GM11168 (cell line): ENCODE data around the gene CCDC63.
"Not testable (repeated sequence)": the region's sequence is repeated elsewhere in the genome, so short reads cannot be mapped to it uniquely, and the experiment has no call there.

Experiments used
- in situ Hi-C: fragments of 300-500 bp; cut with MboI; formaldehyde crosslinking; loops from one replicate; pipeline ENCODE4 v1.12.0; 2022; ENCODE audit warnings: low sequenced_read_pairs; ENCODE audit not compliant: unreplicated experiment

CCDC63 gene

GRCh38 chr12:110936367-110937103 is 89.7 kb downstream of the CCDC63 start:
- in situ Hi-C loops: loop anchor here (25.0 kb wide), 1 partner anchor 351 kb away; no protein-coding TSS in a partner anchor

DNA sequence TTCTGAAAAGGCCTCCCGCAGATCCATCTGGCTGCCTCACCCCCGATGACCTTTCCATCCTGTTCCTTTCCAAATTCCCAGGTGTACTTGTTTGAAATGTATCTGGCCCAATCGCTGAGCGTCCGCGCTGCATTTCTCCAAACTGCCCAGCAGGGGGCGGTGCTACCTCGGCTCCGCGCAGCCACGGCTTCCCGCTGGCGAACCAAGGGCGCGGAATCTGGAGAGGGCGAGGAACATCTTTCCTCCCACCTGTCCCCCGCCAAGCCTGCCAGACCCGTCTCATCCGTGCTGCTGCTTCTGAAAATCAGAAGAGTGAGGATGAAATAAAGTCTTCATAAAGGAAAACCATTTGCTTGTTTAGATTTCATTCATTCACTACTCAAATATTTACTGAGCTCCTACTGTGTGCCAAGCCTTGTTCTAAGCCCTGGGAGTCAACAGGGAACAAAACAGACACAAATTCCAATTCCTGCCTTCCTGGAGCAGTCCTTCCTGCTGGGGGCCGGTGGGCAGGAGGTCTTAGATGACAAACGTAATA is 90.4 kb downstream of the CCDC63 start:
- in situ Hi-C loops: loop anchor here (25.0 kb wide), 1 partner anchor 350 kb away; no protein-coding TSS in a partner anchor

GRCh38 chr12:110940296-110940695 is 93.5 kb downstream of the CCDC63 start:
- in situ Hi-C loops: loop anchor here (5.0 to 25.0 kb wide), 2 partner anchors 42 to 347 kb away; no protein-coding TSS in a partner anchor

DNA sequence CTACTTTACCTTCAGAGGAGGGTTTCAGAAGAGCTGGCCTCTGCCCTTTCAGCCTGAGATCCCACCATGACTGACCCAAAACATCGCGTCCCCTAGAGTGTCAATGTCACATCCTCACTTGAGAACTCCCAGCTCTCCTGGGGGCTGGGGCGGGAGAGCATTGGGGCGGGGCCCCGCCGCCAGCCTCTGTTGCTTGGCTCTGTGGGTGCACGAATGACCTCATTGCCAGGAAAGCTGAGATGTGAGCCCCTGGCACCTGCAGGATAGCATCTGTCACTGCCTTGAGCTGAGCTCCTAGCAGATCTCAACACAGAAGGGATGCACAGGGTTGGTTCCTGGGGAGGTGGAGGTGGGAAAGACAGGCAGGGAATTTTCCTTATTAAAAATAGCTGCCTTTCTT is 94.1 kb downstream of the CCDC63 start:
- in situ Hi-C loops: loop anchor here (5.0 to 25.0 kb wide), 2 partner anchors 41 to 346 kb away; no protein-coding TSS in a partner anchor

DNA sequence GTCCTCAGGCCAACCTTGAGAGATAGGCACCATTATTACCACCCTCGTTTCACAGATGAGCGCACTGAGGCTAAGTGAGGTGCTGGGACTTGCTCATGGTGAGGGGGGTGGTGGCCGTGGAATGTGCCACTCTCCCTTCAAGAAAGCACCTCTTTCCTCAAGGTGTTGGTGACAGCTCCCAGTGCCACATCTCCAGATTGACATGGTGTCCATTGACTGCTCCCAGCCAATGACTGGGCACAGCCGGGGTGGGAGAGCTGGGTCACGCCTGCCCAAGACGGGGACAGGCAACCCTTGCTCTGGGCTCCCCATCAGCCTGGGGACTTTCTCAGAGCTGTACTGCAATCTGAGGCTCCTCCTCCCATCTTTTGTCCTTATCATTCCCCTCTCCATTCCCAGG is 94.6 kb downstream of the CCDC63 start:
- in situ Hi-C loops: loop anchor here (5.0 to 25.0 kb wide), 2 partner anchors 41 to 346 kb away; no protein-coding TSS in a partner anchor

DNA sequence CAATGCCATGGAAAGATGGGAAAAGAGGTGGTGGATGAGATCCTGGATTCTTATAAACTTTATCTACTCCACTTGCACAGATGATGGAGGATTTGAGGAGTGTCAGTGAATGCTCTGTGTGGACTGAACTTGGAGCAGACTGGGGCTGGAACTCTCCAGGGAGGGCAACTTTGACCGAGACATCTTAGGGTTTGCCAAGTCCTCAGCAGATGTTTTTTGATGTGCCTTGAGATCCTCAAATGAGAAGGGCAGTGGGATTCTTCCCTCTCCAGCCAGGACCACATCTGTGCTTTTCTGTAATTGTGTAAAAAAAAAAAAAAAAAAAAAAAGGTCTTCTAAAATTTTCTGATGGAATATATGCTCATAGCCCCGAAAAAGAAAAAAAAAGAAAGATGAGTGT is 96.6 kb downstream of the CCDC63 start:
- in situ Hi-C loops: loop anchor here (5.0 to 25.0 kb wide), 2 partner anchors 39 to 344 kb away; no protein-coding TSS in a partner anchor

DNA sequence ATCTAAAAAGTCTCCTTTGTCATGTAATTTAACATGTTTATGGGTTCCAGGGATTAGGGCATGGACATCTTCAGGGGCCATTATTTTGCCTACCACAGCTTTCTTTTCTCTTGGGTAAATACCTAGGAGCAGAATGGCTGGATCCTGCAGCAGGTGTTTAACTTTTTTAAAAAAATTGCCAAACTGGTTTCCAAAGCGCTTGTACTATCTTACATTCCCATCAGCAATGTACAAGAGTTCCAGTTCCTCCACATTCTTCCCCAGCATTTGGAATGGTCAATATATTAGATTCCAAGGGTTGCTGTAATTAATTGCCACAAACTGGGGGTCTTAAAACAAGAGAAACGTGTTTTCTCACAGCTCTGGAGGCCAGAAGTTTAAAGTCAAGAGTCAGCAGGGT is 101.3 kb downstream of the CCDC63 start:
- in situ Hi-C loops: loop anchor here (25.0 kb wide), 1 partner anchor 339 kb away; no protein-coding TSS in a partner anchor

- in situ Hi-C loops: not testable (repeated sequence)
Observed at GRCh38 chr12:110950466-110950865, 103.7 kb downstream of the CCDC63 start.

DNA sequence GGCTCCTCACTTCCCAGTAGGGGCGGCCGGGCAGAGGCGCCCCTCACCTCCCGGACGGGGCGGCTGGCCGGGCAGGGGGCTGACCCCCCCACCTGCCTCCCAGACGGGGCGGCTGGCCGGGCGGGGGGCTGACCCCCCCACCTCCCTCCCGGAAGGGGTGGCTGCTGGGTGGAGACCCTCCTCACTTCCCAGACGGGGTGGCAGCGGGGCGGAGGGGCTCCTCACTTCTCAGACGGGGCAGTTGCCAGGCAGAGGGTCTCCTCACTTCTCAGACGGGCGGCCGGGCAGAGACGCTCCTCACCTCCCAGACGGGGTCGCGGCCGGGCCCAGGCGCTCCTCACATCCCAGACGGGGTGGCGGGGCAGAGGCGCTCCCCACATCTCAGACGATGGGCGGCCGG is 104.1 kb downstream of the CCDC63 start:
- in situ Hi-C loops: not testable (repeated sequence)
